GM12878 (cell line): Measurements from ENCODE around the gene AFG1L. TPM values are rescaled to one million over a fixed set of nuclear protein-coding genes. Genes with fewer than 3 reads are reported as not detected.

ENCODE experiments used
- ATAC-seq: fragments of 200-7000 bp; cut with Tn5 transposase; 3 replicates; pipeline ENCODE4 v1.9.1; 2020; ENCODE audit warnings: mild to moderate bottlenecking, moderate library complexity
- BruUV-seq: library from RNA; stranded (reverse); fragments of 400-500 nt; replicated peaks from 2 replicates; lab custom pipeline; 2021; lab: Mats Ljungman, UMichigan
- CTCF ChIA-PET: fragments of 300-600 bp; sonication (Branson Sonifier 250); formaldehyde crosslinking; extraction: SDS; loops from one replicate; lab custom pipeline; 2021; ENCODE audit warnings: inconsistent platforms; lab: Yijun Ruan, JAX
- POLR2A ChIA-PET: fragments of 350-600 bp; formaldehyde crosslinking; extraction: SDS; loops from one replicate; lab custom pipeline; 2021; ENCODE audit warnings: inconsistent platforms; lab: Charles Lee
- RAD21 ChIA-PET: fragments of 300-600 bp; sonication (Branson Sonifier 250); formaldehyde crosslinking; loops from one replicate; lab custom pipeline; 2023; ENCODE audit warnings: antibody characterized with exemption; ENCODE audit not compliant: unreplicated experiment; lab: Charles Lee
- SMC1A ChIA-PET: fragments of 300-600 bp; sonication (Branson Sonifier 250); formaldehyde crosslinking; loops from one replicate; lab custom pipeline; 2023; ENCODE audit not compliant: unreplicated experiment, uncharacterized antibody; lab: Charles Lee
- DNase-seq: peaks from one replicate; pipeline ENCODE4 v3.0.0-alpha.2; 2011; ENCODE audit warnings: low read depth, low spot score
- FAIRE-seq: peaks from 3 replicates; lab custom pipeline; 2011; peaks lifted over from hg19 to GRCh38; lab: Jason Lieb, UNC
- H2AFZ ChIP-seq: 2 replicates; pipeline ENCODE4 v1.6.0; 2011; ENCODE audit warnings: low read depth, low read length, control low read depth; ENCODE audit not compliant: control insufficient read depth
- H3K27ac ChIP-seq: 2 replicates; pipeline ENCODE4 v1.5.1; 2011; ENCODE audit warnings: control low read depth; ENCODE audit not compliant: control insufficient read depth, insufficient read depth
- H3K27me3 ChIP-seq, 2 experiments: replicated peaks in 1 of 2; 2 replicates each; pipeline versions ENCODE4 v1.6.0 to v1.6.1; 2011; ENCODE audit warnings: low read length in 1 of 2; ENCODE audit not compliant: control insufficient read depth in 2 of 2, insufficient read depth in 2 of 2
- H3K36me3 ChIP-seq, 2 experiments: 2 replicates each; pipeline ENCODE4 v1.5.1; 2011; ENCODE audit warnings: low read length in 1 of 2; ENCODE audit not compliant: control insufficient read depth in 2 of 2, insufficient read depth in 2 of 2
- H3K4me1 ChIP-seq: 2 replicates; pipeline ENCODE4 v1.6.1; 2011; ENCODE audit warnings: mild to moderate bottlenecking, low read length, moderate library complexity, mixed read lengths; ENCODE audit not compliant: control insufficient read depth, insufficient read depth
- H3K4me2 ChIP-seq: 2 replicates; pipeline ENCODE4 v1.6.0; 2011; ENCODE audit warnings: control low read depth; ENCODE audit not compliant: control insufficient read depth, insufficient read depth
- H3K4me3 ChIP-seq: fragments of 200-600 bp; sonication (generic); 2 replicates; pipeline ENCODE4 v1.5.1; 2016
- H3K79me2 ChIP-seq: 2 replicates; pipeline ENCODE4 v1.6.0; 2011; ENCODE audit warnings: low read length; ENCODE audit not compliant: control insufficient read depth, insufficient read depth
- H3K9ac ChIP-seq: 2 replicates; pipeline ENCODE4 v1.8.0; 2011; ENCODE audit warnings: low read length, control low read depth, mixed read lengths; ENCODE audit not compliant: control insufficient read depth, insufficient read depth
- H3K9me3 ChIP-seq: replicated peaks from 3 replicates; pipeline ENCODE4 v1.5.1; 2011; ENCODE audit warnings: mild to moderate bottlenecking, low read length; ENCODE audit not compliant: control insufficient read depth, insufficient read depth
- H4K20me1 ChIP-seq: 2 replicates; pipeline ENCODE4 v1.6.0; 2011; ENCODE audit not compliant: control insufficient read depth, insufficient read depth
- MXI1 ChIP-seq: fragments of 150-350 bp; IDR thresholded peaks from 2 replicates; pipeline ENCODE4 v1.6.1; 2011; ENCODE audit warnings: low read depth, mild to moderate bottlenecking, inconsistent platforms, low read length, improper control_type of control experiment
- PRDM15 ChIP-seq: fragments of 450-650 bp; formaldehyde crosslinking; IDR thresholded peaks from 2 replicates; pipeline ENCODE4 v1.4.0; 2020; ENCODE audit warnings: mild to moderate bottlenecking, moderate library complexity
- RAD21 ChIP-seq: IDR thresholded peaks from 2 replicates; pipeline ENCODE4 v1.6.1; 2011; ENCODE audit warnings: mild to moderate bottlenecking, low read depth, low read length, moderate library complexity; ENCODE audit not compliant: insufficient read depth
- SMC3 ChIP-seq: IDR thresholded peaks from 2 replicates; pipeline ENCODE4 v1.6.1; 2011; ENCODE audit warnings: low read length, improper control_type of control experiment, borderline replicate concordance
- WGBS: methylation state at CpG from one replicate; pipeline ENCODE4 v1.1.6; 2016; ENCODE audit warnings: low lambda C conversion rate; ENCODE audit not compliant: insufficient replicate concordance, insufficient coverage; ENCODE audit errors: missing lambda C conversion rate; 5-methylcytosine and 5-hydroxymethylcytosine counted together
- in situ Hi-C: fragments of 300-500 bp; cut with MboI; formaldehyde crosslinking; loops from 9 replicates; pipeline ENCODE4 v1.14.3; 2018; ENCODE audit warnings: mixed read lengths
- intact Hi-C: fragments of 100-400 bp; cut with micrococcal nuclease; formaldehyde crosslinking; loops from one replicate; pipeline ENCODE4 v1.14.2; 2022; ENCODE audit not compliant: unreplicated experiment
- polyA plus RNA-seq, 11 experiments: library from polyadenylated mRNA; depleted of rRNA in 4 of 11; unstranded in 6 of 11; stranded (reverse) in 5 of 11; fragments of >200 nt; fragmentation: Nextera tagmentation in 4 of 11; fragmentation: Illumina TruSeq in 1 of 11; extraction: Ambion mirVana in 4 of 11; extraction: Trizol in 1 of 11; gene quantifications; 1 replicate in 1 of 11; 2 replicates in 10 of 11; pipeline versions ENCODE4 v1.2.1 to v1.2.3, GENCODE V29; 2011 to 2016; ENCODE audit warnings: inconsistent platforms in 2 of 11, missing spikeins in 2 of 11, low read depth in 1 of 11
- total RNA-seq, 4 experiments: library from RNA; depleted of rRNA in 3 of 4; stranded (reverse); fragments of >200 nt in 3 of 4; fragmentation: Illumina TruSeq in 1 of 4; extraction: Trizol in 1 of 4; gene quantifications; 2 replicates each; pipeline versions ENCODE4 v1.2.1 to v1.2.3, GENCODE V29; 2013 to 2021
- TF ChIP-seq, protein P1 (sequence below): fragments of 450-650 bp; IDR thresholded peaks from 2 replicates; pipeline ENCODE4 v1.6.1; 2018; ENCODE audit warnings: mild to moderate bottlenecking, low read depth, moderate library complexity; ENCODE audit not compliant: partially characterized antibody
- TF ChIP-seq, protein P2 (sequence below), 3 experiments: IDR thresholded peaks in 2 of 3; conservative IDR thresholded peaks in 1 of 3; 2 replicates each; pipeline ENCODE4 v1.5.1; 2011; ENCODE audit warnings: low read depth in 3 of 3, low read length in 3 of 3, mild to moderate bottlenecking in 3 of 3, control low read depth in 2 of 3, moderate library complexity in 2 of 3, inconsistent platforms in 1 of 3, mixed read lengths in 1 of 3; ENCODE audit not compliant: control insufficient read depth in 2 of 3, insufficient read depth in 1 of 3; ENCODE audit errors: extremely low read depth in 1 of 3

Gene AFG1L
- total and polyA plus RNA-seq, 10 of the 15 experiments (the other 5 are each of a cell fraction or from before 2014, with no cell fraction given), result 2.3 to 9.0 (median 4.3) TPM

GRCh38 chr6:108355890-108356289, 61.0 kb downstream of the AFG1L start (continued):
- TF ChIP-seq MXI1 (no peak), PRDM15 (no peak)
- TF ChIP-seq, all 136 proteins: peak for 0

DNA sequence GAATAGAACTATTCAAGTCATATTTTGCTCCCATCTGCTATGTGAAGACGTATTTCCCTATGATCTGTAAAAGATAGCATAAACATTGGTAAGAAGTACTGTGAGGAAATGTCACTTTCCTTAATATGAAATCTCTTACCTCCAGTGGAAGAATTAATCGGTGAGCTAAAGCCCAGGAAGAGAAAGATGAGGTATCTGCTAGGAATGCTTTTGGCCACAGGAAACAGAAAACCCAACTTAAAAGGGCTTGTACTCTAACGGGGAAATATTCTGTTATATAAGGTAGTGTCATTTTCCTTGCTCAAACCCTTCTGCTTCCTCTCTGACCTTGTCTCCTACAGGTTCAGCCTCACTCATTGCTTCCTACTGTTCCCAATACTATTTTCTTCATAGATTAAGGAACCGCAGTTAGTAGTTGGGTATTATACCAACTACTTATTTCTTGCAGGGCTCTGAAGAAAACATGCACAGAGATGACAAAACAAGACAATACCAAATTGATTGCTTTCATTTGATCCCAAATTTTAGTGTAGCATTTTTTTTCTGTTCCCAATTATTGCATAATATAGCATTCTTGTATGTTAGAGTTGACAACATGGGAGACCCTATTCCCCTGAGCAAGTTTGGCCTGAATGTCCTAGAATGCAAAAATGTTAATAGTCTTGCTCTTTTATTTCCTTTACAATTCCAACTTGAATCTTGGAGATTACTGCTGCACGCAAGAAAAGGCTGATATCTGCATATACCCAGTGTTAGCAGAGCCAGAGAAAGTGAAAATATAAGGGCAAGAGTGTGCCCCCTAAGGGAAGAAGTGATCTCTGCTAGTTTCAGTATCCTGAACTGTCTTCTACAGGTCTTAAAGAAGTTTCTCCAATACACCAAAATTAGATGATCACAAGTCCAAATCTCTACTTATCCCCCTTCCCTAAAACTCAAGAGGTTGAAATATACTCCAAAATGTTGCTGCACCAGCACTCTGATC, 65.3 kb downstream of the AFG1L start:
- no TSS peak for BruUV-seq
- H3K27me3 ChIP-seq, result no peaks in the 10 kb centered on the region
- H3K79me2 ChIP-seq, result no peaks in the 10 kb centered on the region
- ChIA-PET SMC1A (interaction anchor here (0.8 to 1.4 kb wide), 10 partner anchors 8 to 217 kb away, joined by 3 to 6 read pairs (median 4); partner anchors contain the start of gene SNX3), CTCF (interaction anchor here (0.8 to 1.5 kb wide), 13 partner anchors 8 to 1847 kb away, joined by 3 to 9 read pairs (median 3); partner anchors contain the start of genes AFG1L and SNX3), POLR2A (interaction anchor here (0.9 kb wide), 1 partner anchor 99 kb away, joined by 3 read pairs; the partner anchor contains the start of gene SNX3), RAD21 (interaction anchor here (1.1 kb wide), 1 partner anchor 104 kb away, joined by 4 read pairs; no protein-coding TSS in a partner anchor)
- ATAC-seq (peak; percentile 84), DNase-seq (no peak), FAIRE-seq (no peak)
- no peak overlapping the region for H3K4me3 ChIP-seq
- no peaks in the 10 kb centered on the region for H3K9me3 ChIP-seq
- no peak overlapping the region for H2AFZ ChIP-seq
- H3K27ac ChIP-seq, result no peak overlapping the region
- 79% methylated on average over 5 of the region's 5 CpGs for WGBS
- in situ Hi-C loops (no loop called here), intact Hi-C loops (no loop called here)
- H3K36me3 ChIP-seq, result no peaks in the 10 kb centered on the region
- H3K4me2 ChIP-seq, result no peak overlapping the region
- H3K4me1 ChIP-seq, result no peaks in the 10 kb centered on the region
- H4K20me1 ChIP-seq, result no peaks in the 10 kb centered on the region
- no peak overlapping the region for H3K9ac ChIP-seq
- TF ChIP-seq SMC3 (peak; percentile 7; the same call in 1 of the 2 replicates), RAD21 (peak; percentile 55)
- TF ChIP-seq, protein P1, sequence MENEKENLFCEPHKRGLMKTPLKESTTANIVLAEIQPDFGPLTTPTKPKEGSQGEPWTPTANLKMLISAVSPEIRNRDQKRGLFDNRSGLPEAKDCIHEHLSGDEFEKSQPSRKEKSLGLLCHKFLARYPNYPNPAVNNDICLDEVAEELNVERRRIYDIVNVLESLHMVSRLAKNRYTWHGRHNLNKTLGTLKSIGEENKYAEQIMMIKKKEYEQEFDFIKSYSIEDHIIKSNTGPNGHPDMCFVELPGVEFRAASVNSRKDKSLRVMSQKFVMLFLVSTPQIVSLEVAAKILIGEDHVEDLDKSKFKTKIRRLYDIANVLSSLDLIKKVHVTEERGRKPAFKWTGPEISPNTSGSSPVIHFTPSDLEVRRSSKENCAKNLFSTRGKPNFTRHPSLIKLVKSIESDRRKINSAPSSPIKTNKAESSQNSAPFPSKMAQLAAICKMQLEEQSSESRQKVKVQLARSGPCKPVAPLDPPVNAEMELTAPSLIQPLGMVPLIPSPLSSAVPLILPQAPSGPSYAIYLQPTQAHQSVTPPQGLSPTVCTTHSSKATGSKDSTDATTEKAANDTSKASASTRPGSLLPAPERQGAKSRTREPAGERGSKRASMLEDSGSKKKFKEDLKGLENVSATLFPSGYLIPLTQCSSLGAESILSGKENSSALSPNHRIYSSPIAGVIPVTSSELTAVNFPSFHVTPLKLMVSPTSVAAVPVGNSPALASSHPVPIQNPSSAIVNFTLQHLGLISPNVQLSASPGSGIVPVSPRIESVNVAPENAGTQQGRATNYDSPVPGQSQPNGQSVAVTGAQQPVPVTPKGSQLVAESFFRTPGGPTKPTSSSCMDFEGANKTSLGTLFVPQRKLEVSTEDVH, result no peak
- TF ChIP-seq, protein P2, sequence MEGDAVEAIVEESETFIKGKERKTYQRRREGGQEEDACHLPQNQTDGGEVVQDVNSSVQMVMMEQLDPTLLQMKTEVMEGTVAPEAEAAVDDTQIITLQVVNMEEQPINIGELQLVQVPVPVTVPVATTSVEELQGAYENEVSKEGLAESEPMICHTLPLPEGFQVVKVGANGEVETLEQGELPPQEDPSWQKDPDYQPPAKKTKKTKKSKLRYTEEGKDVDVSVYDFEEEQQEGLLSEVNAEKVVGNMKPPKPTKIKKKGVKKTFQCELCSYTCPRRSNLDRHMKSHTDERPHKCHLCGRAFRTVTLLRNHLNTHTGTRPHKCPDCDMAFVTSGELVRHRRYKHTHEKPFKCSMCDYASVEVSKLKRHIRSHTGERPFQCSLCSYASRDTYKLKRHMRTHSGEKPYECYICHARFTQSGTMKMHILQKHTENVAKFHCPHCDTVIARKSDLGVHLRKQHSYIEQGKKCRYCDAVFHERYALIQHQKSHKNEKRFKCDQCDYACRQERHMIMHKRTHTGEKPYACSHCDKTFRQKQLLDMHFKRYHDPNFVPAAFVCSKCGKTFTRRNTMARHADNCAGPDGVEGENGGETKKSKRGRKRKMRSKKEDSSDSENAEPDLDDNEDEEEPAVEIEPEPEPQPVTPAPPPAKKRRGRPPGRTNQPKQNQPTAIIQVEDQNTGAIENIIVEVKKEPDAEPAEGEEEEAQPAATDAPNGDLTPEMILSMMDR (IDR thresholded peaks at IDR 0.05 in 2 of 3, conservative IDR thresholded peaks at IDR 0.05 in 1 of 3; ENCODE audit: control insufficient read depth in 2 of 3, extremely low read depth in 1 of 3, insufficient read depth in 1 of 3, low read depth in 3 of 3, low read length in 3 of 3), result peak; percentile 33 to 44 (median 37); a peak in 5 of 6 replicates
